Forelimb muscle (tissue), 1 donor: ENCODE results near the gene ANKS1B. TPM values are rescaled to one million over a fixed set of nuclear protein-coding genes. Genes with fewer than 3 reads are reported as not detected.
"Not testable (repeated sequence)": the region's sequence is repeated elsewhere in the genome, so short reads cannot be mapped to it uniquely, and the experiment has no call there.

Experiments used
- DNase-seq: peaks from one replicate; pipeline ENCODE4 v3.0.0-alpha.2; 2013; ENCODE audit warnings: low read depth
- polyA plus RNA-seq: library from polyadenylated mRNA; unstranded; fragments of 120-200 nt; gene quantifications from one replicate; pipeline ENCODE4 v1.2.1, GENCODE V29; 2013; ENCODE audit not compliant: insufficient read length

ANKS1B gene
- polyA plus RNA-seq, 1 donor: 2.3 TPM

DNA sequence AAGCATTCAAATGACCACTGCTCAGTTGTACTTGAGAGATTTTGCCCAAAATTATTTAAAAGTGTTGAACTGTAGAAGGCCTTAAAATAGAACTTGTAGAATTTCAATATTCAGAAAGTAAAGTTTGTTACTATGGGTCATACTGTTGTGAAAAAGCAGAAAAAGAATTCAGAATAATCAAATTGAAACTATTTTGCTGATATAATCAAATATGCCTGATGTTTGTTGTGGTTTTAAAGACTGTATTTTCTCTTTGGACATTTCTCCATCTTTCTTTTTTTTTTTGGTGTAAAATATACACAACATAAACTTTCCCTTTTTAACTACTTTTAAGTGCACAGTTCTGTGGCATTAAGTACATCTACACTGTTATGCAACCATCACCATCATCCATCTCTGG is 964.9 kb downstream of the ANKS1B start:
- no peak for DNase-seq

DNA sequence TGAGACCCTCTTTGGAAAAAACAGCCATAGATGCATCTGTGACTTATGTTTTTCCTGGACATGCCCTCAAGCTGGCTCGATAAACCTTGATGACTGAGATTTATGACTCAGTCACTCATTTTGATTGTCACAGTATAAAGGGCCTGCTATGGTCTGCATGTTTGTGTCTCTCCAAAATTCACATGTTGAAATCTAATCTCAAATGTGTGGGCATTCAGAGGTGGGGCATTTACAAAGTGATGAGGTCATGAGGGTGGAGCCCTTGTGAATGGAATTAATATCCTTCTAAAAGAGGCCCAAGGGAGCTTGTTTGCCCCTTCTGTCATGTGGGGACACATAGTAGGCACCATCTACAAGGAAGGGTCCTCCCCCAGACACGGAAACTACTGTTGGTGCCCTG is 966.8 kb downstream of the ANKS1B start:
- DNase-seq: no peak

DNA sequence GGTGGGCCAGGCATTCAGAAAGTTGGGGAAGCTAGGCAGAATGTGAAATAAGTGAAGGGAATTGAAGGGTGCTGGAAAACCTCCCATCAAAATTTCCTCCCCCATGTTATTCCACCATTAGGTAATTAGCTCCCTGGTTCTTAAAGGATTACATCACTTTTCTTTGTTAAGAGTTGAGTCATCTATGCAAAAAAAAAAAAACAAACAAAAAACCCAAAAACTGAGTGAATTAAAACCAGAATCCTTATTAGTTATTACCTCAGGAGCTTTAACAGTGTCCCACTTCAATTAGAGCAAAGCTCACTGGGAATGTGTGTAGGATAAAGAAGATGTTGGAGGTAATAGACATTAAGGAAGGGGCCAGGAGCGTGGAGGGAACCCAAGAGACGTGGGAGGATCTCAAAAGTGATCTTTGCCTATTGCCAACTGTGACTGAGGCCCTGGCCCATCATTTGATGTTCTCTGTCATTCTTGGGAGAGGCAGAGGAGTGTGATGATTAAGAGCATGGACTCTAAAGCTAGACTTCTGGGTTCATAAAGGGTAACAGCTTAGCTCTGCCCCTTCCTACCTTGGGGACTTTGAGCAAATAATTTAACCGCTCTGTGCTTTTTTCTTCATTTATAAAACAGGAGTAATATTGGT is 975.0 kb downstream of the ANKS1B start:
- no peak for DNase-seq

DNA sequence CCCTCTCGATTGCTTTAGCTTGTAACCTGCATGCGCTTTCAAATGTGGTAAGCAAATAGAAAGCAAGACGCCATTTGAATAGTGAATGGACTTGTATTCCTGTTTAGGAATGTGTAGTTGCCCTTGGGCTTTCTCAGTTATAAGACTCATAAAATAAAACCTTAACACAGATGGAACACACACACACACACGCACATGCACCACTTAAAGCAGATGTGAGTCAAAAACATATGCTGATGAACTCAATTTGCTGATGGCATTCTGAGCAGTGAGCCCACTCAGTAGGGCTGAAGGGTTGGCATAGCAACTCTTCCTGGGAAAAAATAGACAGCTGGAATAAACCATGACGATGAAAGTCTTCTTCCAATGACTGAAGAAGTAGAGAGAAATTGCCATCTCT is 979.1 kb downstream of the ANKS1B start:
- DNase-seq: no peak

DNA sequence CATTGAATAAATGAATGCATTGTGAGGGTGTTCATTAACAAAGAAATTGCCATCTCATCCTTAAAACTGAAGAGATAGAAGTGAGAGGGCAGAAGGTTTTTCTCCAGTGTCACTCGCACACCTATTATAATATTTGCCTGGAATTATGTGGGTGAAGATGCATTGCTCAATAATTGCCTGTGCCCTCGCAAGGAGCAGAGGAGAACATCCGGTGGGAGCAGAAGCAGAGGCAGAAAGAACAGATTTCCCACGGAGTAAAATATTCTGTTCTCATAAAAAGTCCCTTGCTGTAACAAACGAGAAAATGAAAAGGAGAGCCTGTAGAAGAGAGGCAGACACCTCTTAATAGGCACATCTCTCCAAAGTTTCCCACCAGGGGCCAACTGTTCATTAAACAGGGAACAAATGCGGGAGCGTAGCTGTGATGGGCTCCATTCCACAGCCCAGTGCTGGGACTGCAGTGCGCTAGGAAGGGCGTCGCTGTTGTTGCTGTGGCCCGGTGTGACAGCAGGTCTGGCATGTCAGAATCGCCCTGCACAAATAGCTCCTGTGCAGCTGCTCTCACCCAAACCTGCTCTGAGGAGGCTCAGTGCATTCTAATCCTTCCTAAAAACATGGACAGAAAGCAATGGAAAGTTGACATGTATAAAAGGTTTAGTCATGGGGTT is 979.8 kb downstream of the ANKS1B start:
- DNase-seq: no peak

DNA sequence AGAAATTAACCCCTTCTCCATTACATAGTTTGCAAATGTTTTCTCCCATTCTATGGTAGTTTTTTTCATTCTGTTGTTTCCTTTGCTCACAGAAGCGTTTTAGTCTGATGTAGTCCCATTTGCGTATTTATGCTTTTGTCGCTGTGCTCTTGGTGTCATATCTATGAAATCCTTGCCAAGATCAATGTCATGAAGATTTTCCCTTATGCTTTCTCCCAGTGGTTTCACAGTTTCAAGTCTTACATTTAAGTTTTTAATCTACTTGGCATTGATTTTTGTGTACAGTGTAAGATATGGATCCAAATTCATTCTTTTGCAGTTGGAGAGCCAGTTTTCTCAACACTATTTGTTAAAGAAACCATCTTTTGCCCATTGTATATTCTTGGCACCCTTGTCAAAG is 982.0 kb downstream of the ANKS1B start:
- DNase-seq: no peak

DNA sequence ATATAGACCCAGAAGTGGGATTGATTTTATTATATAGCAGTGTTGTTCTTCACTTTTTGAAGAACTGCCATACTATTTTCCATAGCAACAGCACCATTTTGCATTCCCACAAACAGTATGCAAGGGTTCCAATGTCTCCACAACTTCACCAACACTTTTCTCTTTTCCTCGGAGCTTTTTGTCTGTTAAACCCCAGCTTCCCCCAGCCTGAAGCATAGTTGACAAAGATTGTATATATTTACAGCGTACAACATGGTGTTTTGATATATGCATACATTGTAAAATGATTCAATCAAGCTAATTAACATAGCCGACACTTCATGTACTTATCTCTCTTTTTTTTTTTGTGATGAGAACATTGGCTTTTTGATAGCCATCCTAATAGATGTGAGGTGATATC is 982.6 kb downstream of the ANKS1B start:
- DNase-seq: no peak

DNA sequence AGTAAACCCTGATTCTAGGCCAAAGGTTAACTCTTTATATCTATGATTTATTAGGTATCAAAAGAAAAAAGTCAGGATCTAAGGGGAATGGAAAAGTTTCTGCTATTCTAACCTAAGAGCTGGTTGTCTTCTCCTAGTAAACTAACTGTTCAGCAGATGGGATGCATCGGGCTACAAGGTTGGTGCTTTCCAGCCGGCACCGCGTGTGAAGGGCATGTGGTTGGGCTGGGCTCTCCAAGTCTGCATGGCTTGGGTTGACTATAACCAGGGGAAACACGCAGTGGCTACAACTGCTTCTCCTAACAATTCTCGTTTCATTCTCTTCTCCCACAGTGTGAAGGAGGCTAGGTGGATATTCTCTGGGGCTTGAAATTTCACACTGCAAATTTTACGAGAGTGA is 985.2 kb downstream of the ANKS1B start:
- no peak for DNase-seq

DNA sequence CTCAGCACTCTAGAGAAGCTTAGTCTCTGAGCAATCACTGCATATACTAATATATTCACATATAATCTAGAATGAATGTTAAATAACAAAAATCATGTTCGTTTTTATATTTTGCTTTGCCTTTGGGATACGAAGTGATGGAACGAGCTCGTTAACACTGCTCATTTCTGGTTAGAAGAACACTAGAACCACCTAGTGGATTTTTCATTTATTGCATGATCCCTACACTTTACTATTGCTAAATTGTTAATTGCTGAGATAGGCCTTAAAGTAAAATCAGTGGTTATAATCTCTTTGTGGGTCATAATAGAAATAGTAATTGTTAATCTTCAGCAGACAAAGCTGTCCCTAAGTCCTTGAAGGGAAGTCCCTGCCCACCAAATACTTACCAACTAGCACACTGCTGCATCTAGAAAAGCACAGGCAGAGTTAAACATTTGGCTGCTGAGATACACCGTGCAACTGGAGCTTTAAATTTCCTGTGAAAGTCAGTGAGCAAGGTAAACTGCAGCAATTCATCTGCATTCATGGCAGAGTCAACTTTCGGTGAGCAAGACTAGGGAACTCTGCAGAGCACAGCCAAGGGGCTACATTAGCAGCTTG is 985.9 kb downstream of the ANKS1B start:
- peak; percentile 24 for DNase-seq

DNA sequence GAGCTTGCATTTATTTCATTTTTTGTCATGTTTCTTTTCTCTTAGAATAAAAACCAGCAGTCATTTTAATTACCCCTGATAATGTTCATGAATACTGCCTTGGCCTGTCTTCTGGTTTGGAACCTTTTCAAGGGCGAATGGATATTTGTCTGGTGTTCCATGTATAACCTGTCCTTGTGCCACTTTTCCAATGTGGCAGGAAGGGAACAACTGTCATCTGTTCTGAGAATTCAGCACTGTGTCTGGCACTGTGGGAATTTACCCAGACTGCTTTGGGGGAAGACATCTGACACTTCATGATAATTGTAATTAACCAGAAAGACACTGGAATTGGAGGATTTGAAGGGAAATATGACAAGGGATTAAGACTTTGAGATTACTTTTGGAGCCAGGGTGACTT is 986.8 kb downstream of the ANKS1B start:
- DNase-seq: no peak

DNA sequence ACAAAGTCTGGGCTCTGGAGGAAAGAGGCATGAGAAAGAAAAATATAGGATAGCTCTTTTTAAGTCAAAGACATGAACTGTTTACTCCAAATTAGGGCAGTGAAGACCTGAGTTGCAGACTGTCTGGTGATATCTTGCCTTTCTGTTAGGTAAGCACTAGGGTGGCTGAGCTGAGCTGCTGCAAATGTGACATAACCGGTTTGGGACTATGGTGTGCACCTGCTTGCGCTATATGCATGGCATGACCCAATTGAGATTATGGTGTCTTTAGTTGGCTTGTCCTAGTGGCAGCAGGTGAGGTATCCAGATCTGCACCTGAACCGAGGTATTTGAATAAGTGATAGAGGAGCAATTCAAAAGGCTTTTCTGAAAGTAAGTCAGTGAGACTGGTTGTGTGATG is 994.1 kb downstream of the ANKS1B start:
- no peak for DNase-seq

DNA sequence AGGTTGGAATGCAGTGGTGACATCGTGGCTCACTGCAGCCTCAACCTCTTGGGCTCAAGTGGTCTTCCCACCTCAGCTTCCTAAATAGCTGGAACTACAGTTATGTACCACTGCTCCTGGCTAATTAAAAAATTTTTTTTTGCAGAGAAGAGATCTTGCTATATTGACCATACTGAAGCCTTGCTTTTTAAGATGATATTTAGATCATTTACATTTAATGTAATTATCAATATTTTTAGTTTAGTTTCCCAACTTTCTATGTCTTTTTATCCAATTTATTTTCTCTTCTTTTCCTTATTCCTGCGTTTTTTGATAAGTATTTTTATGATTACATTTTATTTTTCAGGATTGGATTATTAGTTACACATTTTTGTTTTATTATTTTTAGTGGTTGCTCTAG is 999.6 kb downstream of the ANKS1B start:
- DNase-seq: no peak

DNA sequence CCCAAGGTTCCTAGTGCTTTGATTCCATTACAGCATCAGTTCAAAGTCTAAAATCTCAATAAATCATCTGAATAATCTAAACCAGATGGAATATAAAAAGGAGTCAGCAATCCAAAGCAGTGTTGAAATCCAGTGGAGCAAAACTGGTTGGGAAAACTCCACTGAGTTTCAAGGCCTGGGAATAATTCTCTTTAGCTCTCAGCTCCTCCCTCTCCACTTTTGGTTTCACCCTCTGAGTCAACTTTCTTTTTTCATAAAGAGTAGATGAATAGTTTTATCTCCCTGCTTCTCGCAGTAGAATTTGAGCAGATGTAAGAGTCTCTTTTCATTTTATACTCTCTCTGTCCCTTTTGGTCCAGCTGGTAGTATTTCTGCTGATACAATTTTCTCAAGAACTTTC is 1001.1 kb downstream of the ANKS1B start:
- DNase-seq: no peak

DNA sequence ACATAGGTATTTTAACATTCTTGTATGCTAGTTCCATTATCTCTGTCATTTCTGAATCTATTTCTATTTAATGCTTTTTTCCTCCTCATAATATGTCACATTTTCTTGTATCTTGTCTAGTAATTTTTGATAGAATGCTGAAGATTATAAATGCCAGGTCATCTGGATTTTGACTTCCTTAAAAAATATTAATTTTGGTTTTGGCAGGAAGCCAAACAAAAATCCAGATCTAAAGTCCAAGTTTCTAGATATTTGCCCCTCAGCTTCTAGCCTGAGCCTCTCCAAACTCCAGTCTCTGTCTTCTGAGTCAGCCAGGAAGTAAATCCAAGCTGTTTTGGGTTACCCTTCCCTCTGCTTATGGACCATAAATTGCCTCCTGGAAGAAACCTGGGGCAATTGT is 1004.2 kb downstream of the ANKS1B start:
- DNase-seq: no peak

DNA sequence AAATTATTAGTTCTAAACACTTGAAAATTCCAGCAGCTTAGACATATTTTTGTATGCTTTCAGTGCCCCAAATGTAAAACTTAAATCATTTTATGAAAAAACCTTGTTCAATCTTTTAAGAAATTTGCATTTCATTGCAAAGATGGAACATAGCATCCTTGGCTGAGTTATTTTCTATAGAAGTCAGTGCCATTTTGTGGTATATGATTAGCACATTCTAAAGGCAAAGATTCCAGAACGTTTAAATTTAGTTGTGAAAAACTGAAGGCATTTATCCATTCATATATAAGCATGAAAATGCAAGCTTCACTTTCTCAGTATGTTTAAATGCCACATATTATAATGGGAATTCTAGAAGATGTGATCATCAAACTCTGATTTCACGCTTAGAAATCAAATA is 1007.5 kb downstream of the ANKS1B start:
- DNase-seq: no peak

DNA sequence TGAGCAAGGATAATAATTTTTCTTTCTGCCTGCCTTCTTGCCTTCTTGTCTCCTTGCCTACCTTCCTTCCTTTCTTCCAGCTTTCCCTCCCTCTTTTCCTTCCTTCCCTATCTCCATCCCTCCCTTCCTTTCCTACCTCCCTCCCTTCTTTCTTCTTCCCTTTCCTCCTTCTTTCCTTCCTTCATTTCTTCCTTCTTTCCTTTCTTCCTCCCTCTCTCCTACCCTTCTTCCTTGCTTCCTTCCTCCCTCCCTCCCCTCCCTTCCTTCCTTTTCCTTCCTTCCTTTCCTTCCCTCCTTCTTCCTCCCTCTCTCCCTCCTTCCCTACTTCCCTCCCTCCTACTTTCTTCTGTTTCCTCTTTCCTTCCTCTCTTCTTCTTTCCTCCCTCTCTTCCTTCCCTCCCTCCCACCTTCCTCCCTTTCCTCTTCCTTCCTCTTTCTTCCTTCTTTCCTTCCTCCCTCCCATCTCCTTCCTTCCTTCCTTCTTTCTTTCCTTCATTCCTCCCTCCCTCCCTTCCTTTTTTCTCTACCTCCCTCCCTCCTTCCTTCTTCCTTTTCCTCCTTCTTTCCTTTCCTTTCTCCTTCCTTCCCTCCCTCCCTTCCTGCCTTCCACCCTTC is 1009.9 kb downstream of the ANKS1B start:
- DNase-seq: no peak

DNA sequence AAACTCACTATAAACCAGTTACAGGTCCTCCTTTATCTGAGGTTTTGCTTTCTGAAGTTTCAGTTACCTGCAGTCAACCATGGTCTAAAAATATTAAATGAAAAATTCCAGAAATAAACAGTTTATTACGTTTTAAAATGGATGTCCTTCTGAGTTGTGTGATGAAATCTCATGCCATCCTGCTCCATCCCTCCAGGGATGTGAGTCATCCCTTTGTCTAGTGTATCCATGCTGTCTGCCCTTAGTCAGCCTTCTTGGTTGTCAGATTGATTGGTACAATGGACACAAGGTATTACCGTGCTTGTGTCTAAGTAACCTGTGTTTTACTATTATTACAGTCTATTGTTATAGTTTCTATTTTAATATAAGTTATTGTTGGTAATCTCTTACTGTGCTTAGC is 1011.3 kb downstream of the ANKS1B start:
- no peak for DNase-seq

DNA sequence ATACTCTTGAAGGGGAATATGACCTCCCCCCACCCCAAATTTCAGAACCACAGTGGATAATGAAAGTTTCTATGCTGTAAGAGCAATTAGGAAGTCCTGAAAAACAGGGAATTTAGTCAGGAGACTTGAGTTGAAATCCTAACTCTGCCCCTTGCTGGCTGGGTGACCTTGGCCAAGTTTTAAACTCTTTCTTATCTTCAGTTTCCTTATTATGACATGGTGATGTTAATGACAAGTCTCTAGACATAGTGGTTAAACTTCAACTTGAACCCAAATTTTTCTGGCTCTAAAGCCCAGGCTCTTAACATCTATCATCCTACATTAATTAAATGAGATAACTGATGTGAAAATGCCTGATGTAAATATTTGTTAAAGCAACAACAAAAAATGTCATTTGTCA is 1013.8 kb downstream of the ANKS1B start:
- DNase-seq: no peak

DNA sequence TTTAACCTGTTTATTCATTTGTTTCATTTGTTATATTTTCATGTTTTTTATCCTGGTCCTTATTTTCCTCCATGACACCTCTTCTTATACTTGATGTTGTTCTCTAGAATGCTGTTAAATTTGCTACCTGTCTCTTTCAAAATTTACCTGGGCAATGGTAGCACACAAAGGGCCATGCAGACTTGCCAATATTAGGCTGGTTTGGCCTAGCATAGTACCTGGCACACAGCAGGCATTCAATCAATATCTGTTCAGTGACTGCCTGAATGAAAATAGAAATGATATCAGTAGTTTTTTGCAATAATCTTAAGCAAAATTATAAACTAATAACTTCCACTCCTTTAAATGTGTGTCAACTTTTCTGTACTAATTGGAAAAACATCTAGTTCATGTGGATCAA is 1014.5 kb downstream of the ANKS1B start:
- no peak for DNase-seq

DNA sequence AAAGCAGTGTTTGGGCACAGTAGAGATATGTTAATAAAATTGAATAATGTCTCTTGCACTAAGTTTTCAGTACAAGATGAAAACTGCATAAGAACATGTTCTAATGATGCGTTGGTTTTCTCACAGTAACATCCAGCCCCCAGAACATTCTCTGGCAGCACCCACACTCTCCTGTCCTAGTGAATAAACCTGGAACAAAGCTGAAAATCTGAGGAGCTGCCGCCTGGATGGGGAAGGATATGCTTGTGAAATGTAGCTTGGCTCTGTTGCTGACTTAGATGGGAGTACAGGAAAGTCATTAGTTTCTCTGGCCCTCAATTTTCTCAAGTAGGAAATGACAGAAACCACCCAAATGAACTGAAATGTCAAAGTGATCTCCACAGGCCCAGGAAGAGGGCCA is 1015.8 kb downstream of the ANKS1B start:
- no peak for DNase-seq

DNA sequence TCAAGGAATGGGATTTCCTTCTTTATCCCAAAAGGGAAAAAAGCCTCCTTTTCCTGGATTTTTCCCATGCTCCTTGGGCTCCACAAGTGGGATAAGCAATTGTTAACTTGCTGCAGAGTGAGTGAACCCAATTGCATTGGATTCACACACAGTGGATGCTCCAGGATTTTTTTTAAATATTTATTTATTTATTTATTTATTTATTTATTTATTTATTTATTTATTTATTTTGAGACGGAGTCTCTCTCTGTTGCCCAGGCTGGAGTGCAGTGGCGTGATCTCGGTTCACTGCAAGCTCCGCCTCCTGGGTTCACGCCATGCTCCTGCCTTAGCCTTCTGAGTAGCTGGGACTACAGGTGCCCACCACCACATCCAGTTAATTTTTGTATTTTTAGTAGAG is 1027.6 kb downstream of the ANKS1B start:
- not testable (repeated sequence) for DNase-seq

DNA sequence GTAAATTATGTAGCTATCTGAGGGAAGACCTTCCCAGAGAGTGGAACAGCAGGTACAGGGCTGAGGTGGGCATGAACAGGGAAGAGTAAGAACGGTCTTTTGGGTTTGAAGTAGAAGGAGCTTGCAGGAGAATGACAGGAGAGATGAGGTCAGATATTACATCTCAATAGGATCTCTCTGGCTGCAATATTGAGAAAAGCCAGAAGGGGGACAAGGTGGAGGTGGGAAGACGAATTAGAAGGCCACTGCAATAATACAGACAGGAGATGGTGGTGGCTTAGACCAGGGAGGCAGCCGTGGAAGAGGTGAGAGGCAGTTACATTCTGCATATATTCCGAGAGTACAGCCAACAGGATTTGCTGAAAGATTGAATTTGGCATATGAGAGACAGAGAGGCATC is 1029.5 kb downstream of the ANKS1B start:
- no peak for DNase-seq

DNA sequence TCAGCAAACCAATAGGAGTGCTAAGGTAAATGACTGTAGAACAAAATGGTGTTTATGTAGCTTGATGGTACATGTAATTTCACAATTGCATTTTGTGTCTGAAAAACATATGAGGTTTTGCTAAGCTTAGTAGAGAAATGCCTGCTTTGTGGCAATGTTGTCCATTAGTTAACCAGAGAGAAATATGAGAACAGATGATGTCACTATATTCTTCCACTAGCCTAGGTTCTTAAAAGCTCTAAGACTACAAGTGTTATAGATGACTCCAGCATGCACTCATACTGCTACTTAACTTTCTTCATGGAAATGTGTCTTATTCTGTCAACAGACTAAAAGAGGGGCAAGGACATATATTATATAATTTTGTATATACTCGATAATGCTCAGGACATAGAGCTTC is 1030.2 kb downstream of the ANKS1B start:
- no peak for DNase-seq
